Glutamatergic neuron (in vitro differentiated cells): ENCODE data around the gene PHYHIPL. TPM values are rescaled to one million over a fixed set of nuclear protein-coding genes. Genes with fewer than 3 reads are reported as not detected.

Source experiments
- DNase-seq: peaks from one replicate; pipeline ENCODE4 v3.0.0; 2022
- H3K27ac Mint-ChIP-seq: one replicate; pipeline ENCODE4 v1.8.0; 2020; ENCODE audit warnings: mild to moderate bottlenecking, mixed read lengths, inconsistent platforms; ENCODE audit not compliant: unreplicated experiment
- H3K27me3 Mint-ChIP-seq: one replicate; pipeline ENCODE4 v1.8.0; 2020; ENCODE audit warnings: mild to moderate bottlenecking, moderate library complexity, mixed read lengths, inconsistent platforms; ENCODE audit not compliant: unreplicated experiment
- H3K36me3 Mint-ChIP-seq: one replicate; pipeline ENCODE4 v1.8.0; 2020; ENCODE audit warnings: mild to moderate bottlenecking, mixed read lengths, inconsistent platforms; ENCODE audit not compliant: unreplicated experiment
- H3K4me1 Mint-ChIP-seq: one replicate; pipeline ENCODE4 v1.8.0; 2020; ENCODE audit warnings: mild to moderate bottlenecking, low read depth, mixed read lengths, inconsistent platforms; ENCODE audit not compliant: unreplicated experiment
- H3K4me3 Mint-ChIP-seq: one replicate; pipeline ENCODE4 v1.8.0; 2020; ENCODE audit warnings: mild to moderate bottlenecking, mixed read lengths, inconsistent platforms; ENCODE audit not compliant: unreplicated experiment
- H3K9me3 Mint-ChIP-seq: one replicate; pipeline ENCODE4 v1.8.0; 2020; ENCODE audit warnings: mild to moderate bottlenecking, moderate library complexity, mixed read lengths, inconsistent platforms; ENCODE audit not compliant: unreplicated experiment
- total RNA-seq: library from RNA; stranded (reverse); fragmentation: NEBNext Ultra II Directional; extraction: Animal tissue kit (Norgen Biotek cat#: 25700); gene quantifications from one replicate; pipeline ENCODE4 v1.2.1, GENCODE V29; 2021; ENCODE audit not compliant: unreplicated experiment
- TF ChIP-seq, protein P1 (sequence below): fragments of 200-600 bp; sonication (generic); IDR thresholded peaks from one replicate; pipeline ENCODE4 v1.5.0; 2021; ENCODE audit not compliant: partially characterized antibody, unreplicated experiment

Gene PHYHIPL
- total RNA-seq, 1 donor from 2014 or later, result 6.2 TPM

DNA sequence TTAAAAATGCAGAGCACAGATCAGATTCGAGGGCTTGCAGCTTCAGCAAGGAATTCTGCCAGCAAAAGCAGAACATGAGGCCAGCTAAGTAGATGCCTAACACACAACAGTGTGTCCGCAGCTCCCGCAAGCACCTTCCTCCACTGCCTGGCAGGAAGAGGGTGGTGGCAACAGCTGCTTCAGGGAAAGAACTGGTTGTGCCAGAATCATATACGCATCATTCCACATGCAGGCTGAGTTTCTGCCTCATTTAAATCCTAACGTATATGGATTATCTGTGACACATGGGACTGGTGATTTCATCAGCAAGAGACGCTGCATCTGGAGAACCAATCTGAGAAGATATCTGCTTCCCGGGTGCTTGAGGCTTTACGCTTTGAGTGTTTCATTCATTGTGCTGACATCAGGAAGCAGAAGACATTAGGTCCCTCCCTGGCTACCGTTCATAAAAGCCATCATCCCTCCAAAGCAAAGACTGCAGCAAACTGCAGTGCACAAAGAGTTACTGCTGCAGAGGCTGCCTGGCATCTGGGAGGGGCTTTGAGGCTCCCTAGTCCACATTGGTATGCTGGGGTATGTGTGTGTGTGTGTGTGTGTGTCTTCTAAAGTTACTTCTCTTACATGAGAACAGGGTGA, 107.1 kb downstream of the PHYHIPL start:
- Mint-ChIP-seq H3K27ac (peak overlapping the region; percentile 62), H3K36me3 (no peaks in the 10 kb centered on the region), H3K9me3 (peaks cover 7% of the 10 kb centered on the region), H3K4me1 (peaks cover 28% of the 10 kb centered on the region), H3K4me3 (peak overlapping the region; percentile 9), H3K27me3 (no peaks in the 10 kb centered on the region)
- TF ChIP-seq, protein P1, sequence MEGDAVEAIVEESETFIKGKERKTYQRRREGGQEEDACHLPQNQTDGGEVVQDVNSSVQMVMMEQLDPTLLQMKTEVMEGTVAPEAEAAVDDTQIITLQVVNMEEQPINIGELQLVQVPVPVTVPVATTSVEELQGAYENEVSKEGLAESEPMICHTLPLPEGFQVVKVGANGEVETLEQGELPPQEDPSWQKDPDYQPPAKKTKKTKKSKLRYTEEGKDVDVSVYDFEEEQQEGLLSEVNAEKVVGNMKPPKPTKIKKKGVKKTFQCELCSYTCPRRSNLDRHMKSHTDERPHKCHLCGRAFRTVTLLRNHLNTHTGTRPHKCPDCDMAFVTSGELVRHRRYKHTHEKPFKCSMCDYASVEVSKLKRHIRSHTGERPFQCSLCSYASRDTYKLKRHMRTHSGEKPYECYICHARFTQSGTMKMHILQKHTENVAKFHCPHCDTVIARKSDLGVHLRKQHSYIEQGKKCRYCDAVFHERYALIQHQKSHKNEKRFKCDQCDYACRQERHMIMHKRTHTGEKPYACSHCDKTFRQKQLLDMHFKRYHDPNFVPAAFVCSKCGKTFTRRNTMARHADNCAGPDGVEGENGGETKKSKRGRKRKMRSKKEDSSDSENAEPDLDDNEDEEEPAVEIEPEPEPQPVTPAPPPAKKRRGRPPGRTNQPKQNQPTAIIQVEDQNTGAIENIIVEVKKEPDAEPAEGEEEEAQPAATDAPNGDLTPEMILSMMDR, result no peak
- no peak for DNase-seq

DNA sequence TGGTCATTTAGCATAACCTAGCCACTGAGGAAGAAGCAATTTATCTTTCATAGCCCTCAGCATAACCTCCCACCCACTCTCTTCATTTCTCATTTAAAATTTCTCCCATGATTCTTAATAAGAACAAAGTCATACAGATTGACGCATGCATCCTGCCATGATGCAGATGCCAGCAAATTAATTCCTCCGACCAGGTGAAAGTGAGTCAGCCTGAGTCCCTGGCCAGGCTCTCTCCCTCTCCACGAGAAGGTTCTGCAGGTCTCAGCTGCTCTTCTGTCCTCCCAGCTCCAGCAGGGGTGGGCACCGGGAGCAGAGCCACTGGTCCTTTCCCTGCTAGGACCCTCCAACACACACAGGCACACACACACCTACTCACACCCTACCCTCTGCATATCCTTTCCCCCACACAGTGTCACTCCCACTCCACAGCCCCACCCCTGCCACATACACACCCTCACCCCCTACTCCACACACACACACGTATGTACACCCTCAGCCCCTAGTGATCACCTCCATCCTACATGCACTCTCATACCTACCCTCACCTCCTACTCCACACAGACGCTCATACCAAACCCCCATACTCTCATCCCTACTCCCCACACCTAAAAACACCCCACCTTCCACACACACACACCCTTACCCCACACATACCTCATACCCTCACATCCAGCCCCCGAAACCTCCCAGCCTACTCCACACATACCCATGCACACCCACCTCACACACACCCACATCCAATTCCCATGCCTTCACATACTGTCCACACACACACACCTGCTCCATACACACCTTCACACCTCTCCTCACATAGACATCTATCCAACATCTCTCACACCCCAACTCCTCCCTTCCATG, 107.9 kb downstream of the PHYHIPL start:
- peaks cover 28% of the 10 kb centered on the region for H3K4me1 Mint-ChIP-seq
- H3K27me3 Mint-ChIP-seq, result no peaks in the 10 kb centered on the region

DNA sequence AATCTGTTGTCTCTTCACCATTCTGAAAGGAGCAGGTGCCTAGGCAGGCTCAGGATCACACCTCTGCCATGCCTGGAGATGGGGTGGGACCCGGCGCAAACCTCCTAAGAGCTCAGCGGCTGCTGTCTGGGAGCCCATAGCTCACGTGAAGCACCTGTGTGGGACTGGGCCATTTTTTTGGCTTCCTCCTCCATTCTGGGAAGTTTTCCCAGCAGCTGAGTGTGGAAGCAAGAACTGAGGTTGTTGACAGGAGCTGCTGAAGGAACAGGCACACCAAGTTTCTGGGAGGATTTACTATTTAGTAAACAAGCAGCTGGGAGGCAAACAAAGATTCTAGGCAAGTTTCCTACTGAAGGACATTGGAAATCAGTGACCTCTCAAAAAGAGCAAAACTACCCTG, 108.6 kb downstream of the PHYHIPL start:
- no peak overlapping the region for H3K4me3 Mint-ChIP-seq
- H3K4me1 Mint-ChIP-seq, result peaks cover 29% of the 10 kb centered on the region
- TF ChIP-seq, protein P1, result no peak
- peaks cover 7% of the 10 kb centered on the region for H3K9me3 Mint-ChIP-seq
- no peaks in the 10 kb centered on the region for H3K36me3 Mint-ChIP-seq
- H3K27ac Mint-ChIP-seq, result no peak overlapping the region
- DNase-seq, result no peak
- no peaks in the 10 kb centered on the region for H3K27me3 Mint-ChIP-seq

More for the DNA sequence above, 107.9 kb downstream of the PHYHIPL start:
- H3K27ac Mint-ChIP-seq, result peak overlapping the region; percentile 62
- DNase-seq, result no peak
- H3K9me3 Mint-ChIP-seq, result peaks cover 7% of the 10 kb centered on the region
- TF ChIP-seq, protein P1, result no peak
- H3K36me3 Mint-ChIP-seq, result no peaks in the 10 kb centered on the region
- peak overlapping the region; percentile 9 for H3K4me3 Mint-ChIP-seq

DNA sequence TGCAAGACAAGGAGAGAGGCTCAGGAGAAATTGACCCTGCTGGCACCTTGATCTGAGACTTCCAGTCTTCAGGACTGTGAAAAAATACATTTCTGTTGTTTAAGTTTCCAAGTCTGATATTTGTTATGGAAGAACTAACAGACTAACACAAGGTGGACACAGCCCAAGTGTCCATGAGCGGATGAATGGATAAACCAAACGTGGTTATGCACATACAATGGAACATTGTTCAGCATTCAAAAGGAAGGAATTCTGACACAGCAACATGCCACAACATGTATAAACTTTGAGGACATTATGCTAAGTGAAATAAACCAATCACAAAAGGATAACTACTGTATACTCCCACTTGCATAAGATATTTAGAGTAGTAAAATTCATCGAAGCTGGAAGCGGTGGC, 109.4 kb downstream of the PHYHIPL start:
- no peaks in the 10 kb centered on the region for H3K36me3 Mint-ChIP-seq
- no peak for DNase-seq
- H3K27me3 Mint-ChIP-seq, result no peaks in the 10 kb centered on the region
- H3K27ac Mint-ChIP-seq, result no peak overlapping the region
- TF ChIP-seq, protein P1, result no peak
- H3K4me3 Mint-ChIP-seq, result no peak overlapping the region
- peaks cover 6% of the 10 kb centered on the region for H3K9me3 Mint-ChIP-seq
- peaks cover 28% of the 10 kb centered on the region for H3K4me1 Mint-ChIP-seq
